Keratinocyte (primary cell): ENCODE data around the gene PPP1R2. TPM values are rescaled to one million over a fixed set of nuclear protein-coding genes. Genes with fewer than 3 reads are reported as not detected.

Experiments used
- DNase-seq: peaks from one replicate; pipeline ENCODE4 v3.0.0-alpha.2; 2011; ENCODE audit warnings: low read depth, missing footprints, low spot score
- FAIRE-seq: peaks from 2 replicates; lab custom pipeline; 2011; peaks lifted over from hg19 to GRCh38; lab: Jason Lieb, UNC
- H2AFZ ChIP-seq: 2 replicates; pipeline ENCODE4 v1.6.0; 2012; ENCODE audit warnings: low read length, control low read depth, inconsistent platforms; ENCODE audit not compliant: control insufficient read depth
- H3K27ac ChIP-seq: 2 replicates; pipeline ENCODE4 v1.5.1; 2011; ENCODE audit warnings: low read length; ENCODE audit not compliant: control insufficient read depth, insufficient read depth
- H3K27me3 ChIP-seq: 3 replicates; pipeline ENCODE4 v1.6.0; 2011; ENCODE audit warnings: low read length; ENCODE audit not compliant: control insufficient read depth, insufficient read depth; ENCODE audit errors: extremely low read depth
- H3K36me3 ChIP-seq, 2 experiments: 2 replicates in 1 of 2; 3 replicates in 1 of 2; pipeline ENCODE4 v1.5.1; 2011; ENCODE audit warnings: low read length in 2 of 2, mild to moderate bottlenecking in 1 of 2; ENCODE audit not compliant: control insufficient read depth in 2 of 2, insufficient read depth in 2 of 2; ENCODE audit errors: extremely low read depth in 1 of 2
- H3K4me1 ChIP-seq: 3 replicates; pipeline ENCODE4 v1.5.1; 2011; ENCODE audit warnings: low read length; ENCODE audit not compliant: control insufficient read depth, insufficient read depth; ENCODE audit errors: extremely low read depth
- H3K4me2 ChIP-seq: 3 replicates; pipeline ENCODE4 v1.6.0; 2011; ENCODE audit warnings: low read depth, low read length; ENCODE audit not compliant: control insufficient read depth, insufficient read depth; ENCODE audit errors: extremely low read depth
- H3K4me3 ChIP-seq, 3 experiments: fragments of 200-600 bp in 1 of 3; sonication (generic) in 1 of 3; 2 replicates in 2 of 3; 3 replicates in 1 of 3; pipeline ENCODE4 v1.5.1; 2011 to 2016; ENCODE audit warnings: low read length in 3 of 3, mild to moderate bottlenecking in 3 of 3, control low read depth in 2 of 3, inconsistent platforms in 1 of 3, low read depth in 1 of 3, mixed read lengths in 1 of 3, mixed run types in 1 of 3, moderate library complexity in 1 of 3; ENCODE audit not compliant: control insufficient read depth in 2 of 3, insufficient read depth in 2 of 3; ENCODE audit errors: extremely low read depth in 1 of 3
- H3K79me2 ChIP-seq: 2 replicates; pipeline ENCODE4 v1.6.0; 2012; ENCODE audit warnings: low read length; ENCODE audit not compliant: control insufficient read depth, insufficient read depth
- H3K9ac ChIP-seq: 3 replicates; pipeline ENCODE4 v1.6.0; 2011; ENCODE audit warnings: low read length; ENCODE audit not compliant: control insufficient read depth, insufficient read depth; ENCODE audit errors: extremely low read depth
- H3K9me1 ChIP-seq: 3 replicates; pipeline ENCODE4 v1.6.0; 2011; ENCODE audit warnings: low read length; ENCODE audit not compliant: control insufficient read depth, insufficient read depth; ENCODE audit errors: extremely low read depth
- H3K9me3 ChIP-seq: 2 replicates; pipeline ENCODE4 v1.5.1; 2012; ENCODE audit warnings: low read depth, low read length; ENCODE audit not compliant: control insufficient read depth
- H4K20me1 ChIP-seq: 3 replicates; pipeline ENCODE4 v1.6.0; 2011; ENCODE audit warnings: low read length; ENCODE audit not compliant: control insufficient read depth, insufficient read depth; ENCODE audit errors: extremely low read depth
- EZH2 ChIP-seq: IDR thresholded peaks from one replicate; pipeline ENCODE4 v1.6.1; 2012; ENCODE audit warnings: inconsistent platforms, mild to moderate bottlenecking, low read length, moderate library complexity
- dilution Hi-C: fragments of 300-500 bp; cut with MboI; formaldehyde crosslinking; loops from one replicate; pipeline ENCODE4 v1.7.0; 2020; ENCODE audit warnings: low sequenced_read_pairs; ENCODE audit not compliant: extremely low pct_ligation_motif_present
- polyA plus RNA-seq, 5 experiments: library from polyadenylated mRNA; depleted of rRNA in 3 of 5; stranded (reverse) in 3 of 5; stranded (forward) in 1 of 5; unstranded in 1 of 5; fragments of >200 nt; gene quantifications; 1 replicate in 1 of 5; 2 replicates in 3 of 5; 3 replicates in 1 of 5; pipeline versions ENCODE4 v1.2.1 to v1.2.3, GENCODE V29; 2011 to 2012; ENCODE audit warnings: missing spikeins in 2 of 5, low read depth in 1 of 5, low replicate concordance in 1 of 5
- TF ChIP-seq, protein P1 (sequence below), 3 experiments: IDR thresholded peaks in 1 of 3; conservative IDR thresholded peaks in 1 of 3; optimal IDR thresholded peaks in 1 of 3; 2 replicates in 2 of 3; 3 replicates in 1 of 3; pipeline versions ENCODE3 to v1.5.1; 2011; ENCODE audit warnings: low read length in 3 of 3, mild to moderate bottlenecking in 3 of 3, moderate library complexity in 2 of 3, control low read depth in 1 of 3, inconsistent platforms in 1 of 3; ENCODE audit not compliant: insufficient read depth in 2 of 3; ENCODE audit errors: extremely low read depth in 1 of 3

Gene PPP1R2
- polyA plus RNA-seq, 1 donor (not counting 4 experiments of a cell fraction or from before 2014, with no cell fraction given): 43.2 TPM

DNA sequence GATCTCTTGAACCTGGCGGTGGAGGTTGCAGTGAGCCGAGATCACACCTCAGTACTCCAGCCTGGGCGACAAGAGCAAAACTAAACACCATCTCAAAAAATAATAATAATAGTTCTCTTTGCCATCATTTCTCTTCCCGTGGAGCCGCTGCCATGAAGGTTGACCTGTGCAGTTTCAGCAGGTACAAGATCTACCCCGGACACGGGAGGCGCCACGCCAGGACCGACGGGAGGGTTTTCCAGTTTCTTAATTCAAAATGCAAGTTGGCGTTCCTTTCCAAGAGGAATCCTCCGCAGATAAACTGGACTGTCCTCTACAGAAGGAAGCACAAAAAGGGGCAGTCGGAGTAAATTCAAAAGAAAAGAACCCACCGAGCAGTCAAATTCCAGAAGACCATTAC is 11.3 kb upstream of the PPP1R2 start:
- no peak overlapping the region for H2AFZ ChIP-seq
- DNase-seq: no peak
- H3K4me1 ChIP-seq: no peaks in the 10 kb centered on the region
- H3K27ac ChIP-seq: no peak overlapping the region
- H3K9me3 ChIP-seq: no peaks in the 10 kb centered on the region
- H3K27me3 ChIP-seq: peaks cover 4% of the 10 kb centered on the region
- no peak overlapping the region for H3K4me3 ChIP-seq
- H3K4me2 ChIP-seq: no peak overlapping the region
- no peak for TF ChIP-seq EZH2
- TF ChIP-seq, protein P1, sequence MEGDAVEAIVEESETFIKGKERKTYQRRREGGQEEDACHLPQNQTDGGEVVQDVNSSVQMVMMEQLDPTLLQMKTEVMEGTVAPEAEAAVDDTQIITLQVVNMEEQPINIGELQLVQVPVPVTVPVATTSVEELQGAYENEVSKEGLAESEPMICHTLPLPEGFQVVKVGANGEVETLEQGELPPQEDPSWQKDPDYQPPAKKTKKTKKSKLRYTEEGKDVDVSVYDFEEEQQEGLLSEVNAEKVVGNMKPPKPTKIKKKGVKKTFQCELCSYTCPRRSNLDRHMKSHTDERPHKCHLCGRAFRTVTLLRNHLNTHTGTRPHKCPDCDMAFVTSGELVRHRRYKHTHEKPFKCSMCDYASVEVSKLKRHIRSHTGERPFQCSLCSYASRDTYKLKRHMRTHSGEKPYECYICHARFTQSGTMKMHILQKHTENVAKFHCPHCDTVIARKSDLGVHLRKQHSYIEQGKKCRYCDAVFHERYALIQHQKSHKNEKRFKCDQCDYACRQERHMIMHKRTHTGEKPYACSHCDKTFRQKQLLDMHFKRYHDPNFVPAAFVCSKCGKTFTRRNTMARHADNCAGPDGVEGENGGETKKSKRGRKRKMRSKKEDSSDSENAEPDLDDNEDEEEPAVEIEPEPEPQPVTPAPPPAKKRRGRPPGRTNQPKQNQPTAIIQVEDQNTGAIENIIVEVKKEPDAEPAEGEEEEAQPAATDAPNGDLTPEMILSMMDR (optimal IDR thresholded peaks at IDR 0.05 in 1 of 3, IDR thresholded peaks at IDR 0.05 in 1 of 3, conservative IDR thresholded peaks at IDR 0.05 in 1 of 3; ENCODE audit: extremely low read depth in 1 of 3, insufficient read depth in 2 of 3, low read length in 3 of 3): no peak
- dilution Hi-C loops: no loop called here
- H4K20me1 ChIP-seq: no peaks in the 10 kb centered on the region
- H3K79me2 ChIP-seq: no peaks in the 10 kb centered on the region
- no peaks in the 10 kb centered on the region for H3K36me3 ChIP-seq
- no peak overlapping the region for H3K9ac ChIP-seq
- no peaks in the 10 kb centered on the region for H3K9me1 ChIP-seq
- FAIRE-seq: no peak

GRCh38 chr3:195553268-195553667 is 10.1 kb upstream of the PPP1R2 start:
- H3K4me3 ChIP-seq: no peak overlapping the region
- peaks cover 4% of the 10 kb centered on the region for H3K27me3 ChIP-seq
- H4K20me1 ChIP-seq: no peaks in the 10 kb centered on the region
- no peak overlapping the region for H3K27ac ChIP-seq
- no peaks in the 10 kb centered on the region for H3K79me2 ChIP-seq
- peaks cover 3% of the 10 kb centered on the region for H3K4me1 ChIP-seq
- dilution Hi-C loops: no loop called here
- H3K9ac ChIP-seq: no peak overlapping the region
- H3K36me3 ChIP-seq: no peaks in the 10 kb centered on the region
- no peak overlapping the region for H2AFZ ChIP-seq
- no peaks in the 10 kb centered on the region for H3K9me1 ChIP-seq
- H3K9me3 ChIP-seq: no peaks in the 10 kb centered on the region
- TF ChIP-seq, protein P1 (optimal IDR thresholded peaks at IDR 0.05 in 1 of 3, IDR thresholded peaks at IDR 0.05 in 1 of 3, conservative IDR thresholded peaks at IDR 0.05 in 1 of 3; ENCODE audit: extremely low read depth in 1 of 3, insufficient read depth in 2 of 3, low read length in 3 of 3): no peak
- no peak for TF ChIP-seq EZH2
- DNase-seq (no peak), FAIRE-seq (no peak)
- H3K4me2 ChIP-seq: no peak overlapping the region
